ENCODE measurements around the gene SIRT5.

- TF ChIP-seq CTCF (IDR thresholded peaks at IDR 0.05), result no peak
- TF ChIP-seq POLR2A (IDR thresholded peaks at IDR 0.05), result no peak
Observed at GRCh38 chr6:13649393-13649792, 75.0 kb downstream of the SIRT5 start.
